Activated CD8-positive, alpha-beta memory T cell treated with anti-CD3 and anti-CD28 coated beads, Interleukin-2, amount 10 ng/mL, durations not matched to agents 7 days and 5 days (primary cell): ENCODE data around the gene CCDC34. TPM values are rescaled to one million over a fixed set of nuclear protein-coding genes. Genes with fewer than 3 reads are reported as not detected.
A peak's percentile ranks its signal among the peaks of the same experiment; 100 is the strongest.

ENCODE experiments used
- ATAC-seq: fragments of 150-1000 bp; cut with Tn5 transposase; one replicate; pipeline ENCODE4 v1.10.0; 2021; ENCODE audit warnings: moderate library complexity
- CTCF ChIA-PET: fragments of 350-600 bp; sonication (Branson Sonifier 250); formaldehyde crosslinking; loops from one replicate; lab custom pipeline; 2021; ENCODE audit warnings: antibody characterized with exemption; lab: Charles Lee
- DNase-seq: peaks from one replicate; pipeline ENCODE4 v3.0.0-alpha.2; 2020
- H3K27ac Mint-ChIP-seq: one replicate; pipeline ENCODE4 v1.8.0; 2021; ENCODE audit warnings: mild to moderate bottlenecking, mixed read lengths
- H3K27me3 Mint-ChIP-seq: one replicate; pipeline ENCODE4 v1.8.0; 2021; ENCODE audit warnings: mixed read lengths
- H3K36me3 Mint-ChIP-seq: one replicate; pipeline ENCODE4 v1.8.0; 2021; ENCODE audit warnings: mild to moderate bottlenecking, mixed read lengths
- H3K4me1 Mint-ChIP-seq: one replicate; pipeline ENCODE4 v1.8.0; 2021; ENCODE audit warnings: mixed read lengths
- H3K4me3 Mint-ChIP-seq: one replicate; pipeline ENCODE4 v1.8.0; 2021; ENCODE audit warnings: mild to moderate bottlenecking, moderate library complexity, mixed read lengths
- H3K9me3 Mint-ChIP-seq: one replicate; pipeline ENCODE4 v1.8.0; 2022; ENCODE audit warnings: low read depth, mixed read lengths
- total RNA-seq, 2 experiments: library from RNA; stranded (reverse); gene quantifications; one replicate each; pipeline ENCODE4 v1.2.3, GENCODE V29; 2021

The CCDC34 gene
- total RNA-seq, 2 experiments from 2014 or later: 17.8 to 19.2 TPM

GRCh38 chr11:27401833-27402316 is 38.9 kb upstream of the CCDC34 start:
- ATAC-seq (no peak), DNase-seq (no peak)
- H3K4me1 Mint-ChIP-seq: no peaks in the 10 kb centered on the region
- H3K27ac Mint-ChIP-seq: no peak overlapping the region
- H3K36me3 Mint-ChIP-seq: no peaks in the 10 kb centered on the region
- no peak overlapping the region for H3K4me3 Mint-ChIP-seq
- peaks cover 8% of the 10 kb centered on the region for H3K27me3 Mint-ChIP-seq
- H3K9me3 Mint-ChIP-seq: no peaks in the 10 kb centered on the region
- CTCF ChIA-PET: no interaction called here

DNA sequence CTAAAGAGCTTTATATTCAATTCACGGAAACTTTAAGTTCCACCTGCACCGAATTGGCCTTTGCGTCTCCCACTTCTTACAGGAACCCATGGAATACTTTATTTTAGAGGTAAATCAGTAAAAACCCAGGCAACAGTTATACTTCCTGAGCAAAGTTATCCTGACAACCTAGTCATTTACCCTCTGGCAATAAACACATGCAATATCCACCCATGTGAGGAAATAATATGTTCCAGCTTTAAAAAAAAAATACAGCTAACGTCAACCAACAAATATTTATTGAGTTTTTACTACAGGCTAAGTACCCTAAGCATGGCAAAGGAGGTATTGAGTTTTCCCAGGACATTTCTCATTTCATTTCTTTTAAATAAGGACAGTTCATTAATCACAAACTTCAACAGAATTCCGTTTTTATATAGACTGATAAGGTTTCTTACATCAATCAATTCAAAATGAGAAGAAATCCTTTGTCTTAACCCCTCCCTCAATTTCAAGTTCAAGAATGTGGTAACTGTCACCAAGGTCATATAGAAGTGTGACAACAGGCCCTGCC is 38.3 kb upstream of the CCDC34 start:
- Mint-ChIP-seq H3K27ac (no peak overlapping the region), H3K36me3 (no peaks in the 10 kb centered on the region), H3K4me3 (no peak overlapping the region), H3K4me1 (no peaks in the 10 kb centered on the region), H3K27me3 (peaks cover 9% of the 10 kb centered on the region), H3K9me3 (no peaks in the 10 kb centered on the region)
- CTCF ChIA-PET: no interaction called here
- ATAC-seq (no peak), DNase-seq (no peak)

- no peak for DNase-seq
- Mint-ChIP-seq H3K4me1 (peaks cover 3% of the 10 kb centered on the region), H3K27me3 (peaks cover 15% of the 10 kb centered on the region), H3K36me3 (no peaks in the 10 kb centered on the region), H3K9me3 (no peaks in the 10 kb centered on the region), H3K4me3 (no peak overlapping the region), H3K27ac (no peak overlapping the region)
- CTCF ChIA-PET: no interaction called here
- no peak for ATAC-seq
These were observed 35.4 kb upstream of the CCDC34 start for GRCh38 chr11:27398400-27398770.

DNA sequence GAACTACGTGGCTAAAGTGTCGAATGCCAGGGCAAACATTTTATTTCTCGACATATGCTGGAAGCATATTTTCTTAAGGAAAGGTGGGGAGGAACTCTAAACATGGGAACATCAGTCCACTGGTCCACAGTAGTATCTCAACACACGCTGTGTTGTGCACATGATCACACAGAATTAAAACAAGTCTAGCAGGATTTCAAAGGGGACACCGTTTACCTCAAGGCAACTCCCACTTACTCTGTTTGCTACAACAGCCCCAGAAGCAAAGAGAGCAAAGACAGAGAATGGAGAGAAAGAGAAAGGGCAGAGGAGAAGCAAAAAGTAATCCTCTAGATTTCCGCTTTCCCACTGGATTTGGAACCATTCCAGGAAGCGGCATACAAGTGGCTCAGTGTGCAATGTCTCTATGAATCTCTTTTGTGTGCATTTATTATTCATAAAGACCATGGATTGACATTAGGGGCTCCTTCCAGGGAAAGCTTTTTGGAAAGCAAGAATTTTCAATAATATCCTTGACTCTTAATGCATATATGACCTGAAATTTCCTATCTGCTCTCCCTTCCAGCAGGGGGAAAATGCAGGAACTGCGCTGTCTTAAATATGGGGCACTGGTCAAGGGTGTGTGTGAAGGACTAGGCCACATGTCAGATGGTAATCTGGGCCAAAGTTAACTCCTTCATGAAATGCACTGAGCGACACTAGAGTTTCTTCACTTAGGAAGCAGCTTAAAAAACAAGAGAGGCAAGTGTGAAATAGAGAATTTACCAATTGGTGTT is 34.8 kb upstream of the CCDC34 start:
- Mint-ChIP-seq H3K36me3 (no peaks in the 10 kb centered on the region), H3K4me3 (no peak overlapping the region), H3K27ac (no peak overlapping the region), H3K27me3 (peaks cover 16% of the 10 kb centered on the region), H3K4me1 (peaks cover 3% of the 10 kb centered on the region), H3K9me3 (no peaks in the 10 kb centered on the region)
- no peak for DNase-seq
- CTCF ChIA-PET: no interaction called here
- ATAC-seq: no peak

DNA sequence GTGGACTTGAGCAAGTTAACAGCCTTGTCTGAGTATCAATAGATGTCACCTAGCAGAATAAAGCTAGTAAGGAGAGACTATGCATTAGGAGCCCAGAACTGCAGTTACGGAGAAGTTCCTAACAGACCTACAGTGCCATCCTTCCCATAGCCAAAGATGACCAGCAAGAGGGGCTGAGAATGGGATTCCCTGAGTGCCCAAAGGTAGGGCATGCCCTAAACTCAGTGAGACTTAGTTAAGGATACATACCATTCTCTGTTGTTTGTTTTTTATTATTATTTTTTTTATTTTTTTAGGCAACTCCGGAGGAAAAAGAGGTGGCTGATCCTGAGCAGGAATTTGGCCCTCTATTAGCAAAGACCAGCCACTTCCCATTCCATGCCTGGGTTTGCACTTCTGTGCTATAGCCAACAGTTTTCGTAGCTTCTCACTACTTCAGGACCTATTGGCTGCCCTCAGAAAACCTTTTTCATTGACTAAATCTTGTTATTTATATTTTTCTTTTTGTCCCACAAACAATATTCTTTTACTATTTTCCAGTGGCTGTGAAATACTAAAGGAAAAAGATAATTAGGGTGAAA is 33.3 kb upstream of the CCDC34 start:
- CTCF ChIA-PET: no interaction called here
- no peaks in the 10 kb centered on the region for H3K9me3 Mint-ChIP-seq

GRCh38 chr11:27395556-27396258 is 32.7 kb upstream of the CCDC34 start:
- no peak for ATAC-seq
- no peaks in the 10 kb centered on the region for H3K36me3 Mint-ChIP-seq
- no peak overlapping the region for H3K4me3 Mint-ChIP-seq
- CTCF ChIA-PET: interaction anchor here (1.2 kb wide), 1 partner anchor 18 kb away, joined by 3 read pairs; no protein-coding TSS in a partner anchor
- no peak overlapping the region for H3K27ac Mint-ChIP-seq
- H3K27me3 Mint-ChIP-seq: peaks cover 21% of the 10 kb centered on the region
- H3K4me1 Mint-ChIP-seq: peaks cover 3% of the 10 kb centered on the region
- DNase-seq: no peak
- no peaks in the 10 kb centered on the region for H3K9me3 Mint-ChIP-seq

More for the DNA sequence above, 33.3 kb upstream of the CCDC34 start:
- Mint-ChIP-seq H3K4me3 (no peak overlapping the region), H3K36me3 (no peaks in the 10 kb centered on the region), H3K27me3 (peaks cover 21% of the 10 kb centered on the region), H3K27ac (no peak overlapping the region), H3K4me1 (peaks cover 3% of the 10 kb centered on the region)
- no peak for DNase-seq
- no peak for ATAC-seq

GRCh38 chr11:27394781-27395228 is 31.8 kb upstream of the CCDC34 start:
- DNase-seq (no peak), ATAC-seq (no peak)
- CTCF ChIA-PET: interaction anchor here (1.2 to 1.3 kb wide), 2 partner anchors 18 to 106 kb away, joined by 3 read pairs; no protein-coding TSS in a partner anchor
- Mint-ChIP-seq H3K4me3 (no peak overlapping the region), H3K36me3 (no peaks in the 10 kb centered on the region), H3K9me3 (no peaks in the 10 kb centered on the region), H3K4me1 (peaks cover 3% of the 10 kb centered on the region), H3K27ac (no peak overlapping the region), H3K27me3 (peaks cover 21% of the 10 kb centered on the region)

DNA sequence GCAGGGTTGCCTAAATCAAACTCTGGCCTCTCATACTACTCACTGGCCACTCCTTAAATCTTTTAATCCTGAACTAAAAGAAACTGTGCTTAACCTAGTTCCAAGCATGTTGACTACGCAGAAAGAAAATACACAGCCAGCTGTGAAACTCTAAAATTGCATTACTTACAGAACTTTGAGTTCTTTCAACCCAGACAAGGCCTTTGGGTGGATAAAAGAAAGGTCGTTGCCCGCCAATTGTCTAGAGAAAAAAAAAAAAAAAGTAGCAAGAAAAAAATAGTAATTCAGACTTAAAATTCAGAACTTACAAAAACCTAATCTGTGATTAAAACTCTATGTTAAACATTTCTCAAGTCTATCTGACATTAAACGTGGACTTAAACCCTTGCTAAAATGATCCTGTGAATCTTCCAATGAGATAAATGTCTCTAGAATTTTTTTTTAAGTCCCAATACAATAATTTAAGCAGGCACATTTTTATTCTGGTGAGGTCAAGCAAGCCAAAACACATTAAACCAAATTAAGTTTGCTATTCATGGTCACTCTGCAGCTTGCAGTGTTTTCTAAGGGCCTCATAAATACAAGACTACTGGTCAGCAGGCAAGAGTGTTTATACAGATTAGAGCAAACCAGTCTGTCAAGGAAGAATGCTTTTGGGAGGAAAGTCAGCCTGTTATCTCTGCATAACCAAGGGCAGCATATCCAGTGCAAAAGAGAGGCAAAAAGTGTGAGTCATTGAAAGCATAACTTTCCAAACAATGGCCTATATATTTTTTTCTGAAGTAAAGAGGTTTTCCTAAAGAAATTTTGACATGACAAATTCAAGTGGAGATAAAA is 29.5 kb upstream of the CCDC34 start:
- no peak for ATAC-seq
- H3K4me3 Mint-ChIP-seq: no peak overlapping the region
- H3K27me3 Mint-ChIP-seq: peaks cover 18% of the 10 kb centered on the region
- DNase-seq: no peak
- no peak overlapping the region for H3K27ac Mint-ChIP-seq
- H3K36me3 Mint-ChIP-seq: no peaks in the 10 kb centered on the region
- no peaks in the 10 kb centered on the region for H3K9me3 Mint-ChIP-seq
- CTCF ChIA-PET: no interaction called here
- peaks cover 17% of the 10 kb centered on the region for H3K4me1 Mint-ChIP-seq

DNA sequence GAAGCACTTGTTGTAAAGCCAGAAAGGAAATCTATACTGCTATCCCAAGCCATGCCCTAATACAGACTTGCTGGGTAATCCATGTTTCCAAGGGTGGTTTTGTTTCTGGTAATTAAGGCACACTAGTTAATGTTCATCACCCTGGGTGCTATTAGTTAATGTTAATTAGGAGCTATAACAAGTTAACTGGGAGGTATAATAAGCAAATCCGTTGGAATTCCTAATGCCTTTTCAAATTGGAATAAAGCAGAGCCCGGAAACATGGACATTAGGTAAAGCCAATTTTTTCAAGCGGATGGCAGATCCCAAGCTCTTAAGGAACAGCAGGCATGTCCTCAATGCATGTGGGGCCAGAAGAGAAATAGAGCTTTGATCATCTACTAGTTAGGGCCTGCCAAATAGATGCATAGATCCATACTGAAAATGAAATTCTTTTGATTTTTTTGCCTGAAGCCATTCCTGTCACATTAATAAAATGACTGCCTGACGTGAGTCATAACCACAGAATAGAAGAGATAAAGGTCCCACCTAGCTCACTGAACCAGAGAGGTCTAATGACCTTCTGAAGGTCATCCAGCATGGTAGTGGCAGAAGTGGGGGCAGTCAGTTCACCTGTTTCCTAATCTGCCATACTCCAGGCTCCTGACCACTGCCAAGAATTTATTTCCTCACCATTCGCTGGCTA is 28.5 kb upstream of the CCDC34 start:
- no peaks in the 10 kb centered on the region for H3K36me3 Mint-ChIP-seq
- no peaks in the 10 kb centered on the region for H3K9me3 Mint-ChIP-seq
- no peak overlapping the region for H3K27ac Mint-ChIP-seq
- H3K4me1 Mint-ChIP-seq: peaks cover 22% of the 10 kb centered on the region
- ATAC-seq (no peak), DNase-seq (no peak)
- peaks cover 11% of the 10 kb centered on the region for H3K27me3 Mint-ChIP-seq
- CTCF ChIA-PET: interaction anchor here (1.4 kb wide), 1 partner anchor 94 kb away, joined by 5 read pairs; no protein-coding TSS in a partner anchor
- no peak overlapping the region for H3K4me3 Mint-ChIP-seq

DNA sequence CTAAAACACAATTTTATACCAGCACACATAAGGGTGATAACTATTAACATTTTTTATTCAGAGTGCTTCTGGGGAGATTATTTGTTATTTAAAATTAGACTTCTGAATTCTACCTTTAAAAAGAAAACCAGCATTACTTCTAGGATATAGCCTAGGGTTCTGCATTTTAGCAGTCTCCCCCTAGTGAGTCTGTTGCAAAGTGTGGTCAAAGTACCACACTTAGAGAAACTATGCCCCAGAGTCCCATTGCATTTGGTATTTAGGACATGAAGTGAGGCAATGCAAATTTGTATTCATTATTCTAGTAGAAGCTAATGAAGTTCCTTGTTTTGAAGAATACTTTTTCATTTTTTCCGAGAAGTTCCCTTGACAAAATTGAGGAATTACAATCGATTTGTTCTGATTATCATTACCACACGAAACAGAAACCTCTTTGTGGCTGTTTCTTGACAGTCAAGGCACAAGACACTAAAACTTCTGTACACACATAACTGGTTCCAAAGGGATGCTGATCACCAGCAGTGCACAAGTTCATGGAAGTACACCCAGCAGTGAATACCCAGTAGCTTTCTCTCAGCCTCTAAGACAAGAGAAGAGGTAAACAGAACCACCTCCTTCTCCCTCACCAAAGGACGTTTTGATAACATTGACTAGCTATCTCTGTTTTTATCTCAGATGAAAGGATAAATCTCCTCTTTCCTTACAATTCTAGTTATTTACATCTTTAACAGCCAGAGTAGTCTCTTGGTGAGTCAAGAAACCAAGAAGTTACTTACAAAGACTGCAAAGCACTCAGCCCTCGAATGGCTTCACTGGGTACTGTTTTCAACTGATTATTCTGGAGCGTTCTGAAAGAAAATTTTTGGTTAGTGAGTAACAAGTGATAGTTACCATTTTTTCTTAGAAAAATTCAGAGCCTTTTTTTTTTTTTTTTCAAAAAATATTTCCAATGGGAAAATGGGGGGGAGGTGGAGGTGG is 27.6 kb upstream of the CCDC34 start:
- DNase-seq (no peak), ATAC-seq (no peak)
- H3K27me3 Mint-ChIP-seq: peaks cover 10% of the 10 kb centered on the region
- peaks cover 22% of the 10 kb centered on the region for H3K4me1 Mint-ChIP-seq
- H3K4me3 Mint-ChIP-seq: no peak overlapping the region
- no peak overlapping the region for H3K27ac Mint-ChIP-seq
- CTCF ChIA-PET: interaction anchor here (0.5 to 1.4 kb wide), 3 partner anchors 27 to 154 kb away, joined by 3 to 5 read pairs (median 3); partner anchors contain the start of gene CCDC34
- H3K9me3 Mint-ChIP-seq: no peaks in the 10 kb centered on the region
- no peaks in the 10 kb centered on the region for H3K36me3 Mint-ChIP-seq

GRCh38 chr11:27388869-27389268 is 25.9 kb upstream of the CCDC34 start:
- peaks cover 5% of the 10 kb centered on the region for H3K27me3 Mint-ChIP-seq
- CTCF ChIA-PET: interaction anchor here (0.6 kb wide), 1 partner anchor 102 kb away, joined by 3 read pairs; no protein-coding TSS in a partner anchor

More at GRCh38 chr11:27388869-27389268, 25.9 kb upstream of the CCDC34 start:
- peaks cover 24% of the 10 kb centered on the region for H3K4me1 Mint-ChIP-seq
- no peaks in the 10 kb centered on the region for H3K9me3 Mint-ChIP-seq
- no peak overlapping the region for H3K27ac Mint-ChIP-seq
- H3K4me3 Mint-ChIP-seq: no peak overlapping the region
- H3K36me3 Mint-ChIP-seq: no peaks in the 10 kb centered on the region
- DNase-seq (no peak), ATAC-seq (peak; percentile 45)
